Caco-2 (cell line): Measurements from ENCODE around the gene RPGRIP1. TPM values are rescaled to one million over a fixed set of nuclear protein-coding genes. Genes with fewer than 3 reads are reported as not detected.

Source experiments
- BruUV-seq: library from RNA; stranded (reverse); fragments of 400-500 nt; replicated peaks from 2 replicates; lab custom pipeline; 2021; lab: Mats Ljungman, UMichigan
- CTCF ChIA-PET: fragments of 300-600 bp; sonication (Branson Sonifier 250); formaldehyde crosslinking; loops from one replicate; lab custom pipeline; 2022; ENCODE audit warnings: antibody characterized with exemption; lab: Charles Lee
- POLR2A ChIA-PET: fragments of 300-600 bp; sonication (Branson Sonifier 250); formaldehyde crosslinking; loops from one replicate; lab custom pipeline; 2022; ENCODE audit warnings: antibody characterized with exemption; lab: Charles Lee
- DNase-seq, 2 experiments: peaks; one replicate each; pipeline versions ENCODE4 v3.0.0 to v3.0.0-alpha.2; 2020 to 2022
- H3K27me3 ChIP-seq: replicated peaks from 2 replicates; pipeline ENCODE4 v1.6.0; 2011; ENCODE audit warnings: low read length; ENCODE audit not compliant: control insufficient read depth, insufficient read depth
- H3K36me3 ChIP-seq: 2 replicates; pipeline ENCODE4 v1.5.1; 2011; ENCODE audit warnings: low read length; ENCODE audit not compliant: control insufficient read depth, insufficient read depth
- H3K4me1 ChIP-seq: fragments of 250-450 bp; sonication (Bioruptor Pico); 2 replicates; pipeline ENCODE4 v1.5.1; 2020; ENCODE audit warnings: mild to moderate bottlenecking
- H3K4me3 ChIP-seq: 2 replicates; pipeline ENCODE4 v1.5.1; 2011; ENCODE audit warnings: low read depth, mild to moderate bottlenecking, control low read depth, low read length
- H3K9me3 ChIP-seq: fragments of 250-450 bp; sonication (Bioruptor Pico); 2 replicates; pipeline ENCODE4 v1.5.1; 2020; ENCODE audit warnings: mild to moderate bottlenecking, moderate library complexity
- H3K27ac Mint-ChIP-seq: one replicate; pipeline ENCODE4 v1.8.0; 2022; ENCODE audit warnings: mixed read lengths; ENCODE audit not compliant: unreplicated experiment
- H3K27me3 Mint-ChIP-seq: one replicate; pipeline ENCODE4 v1.8.0; 2022; ENCODE audit warnings: mixed read lengths; ENCODE audit not compliant: insufficient read depth, unreplicated experiment
- H3K36me3 Mint-ChIP-seq: one replicate; pipeline ENCODE4 v1.8.0; 2022; ENCODE audit warnings: mild to moderate bottlenecking, mixed read lengths; ENCODE audit not compliant: insufficient read depth, unreplicated experiment
- H3K4me1 Mint-ChIP-seq: one replicate; pipeline ENCODE4 v1.8.0; 2022; ENCODE audit warnings: low read depth, mixed read lengths; ENCODE audit not compliant: unreplicated experiment
- H3K4me3 Mint-ChIP-seq: one replicate; pipeline ENCODE4 v1.8.0; 2022; ENCODE audit warnings: mild to moderate bottlenecking, moderate library complexity, mixed read lengths; ENCODE audit not compliant: unreplicated experiment
- H3K9me3 Mint-ChIP-seq: one replicate; pipeline ENCODE4 v1.8.0; 2022; ENCODE audit warnings: mixed read lengths; ENCODE audit not compliant: unreplicated experiment
- intact Hi-C: fragments of 100-400 bp; cut with micrococcal nuclease; formaldehyde crosslinking; loops from one replicate; pipeline ENCODE4 v1.10.0; 2022; ENCODE audit not compliant: unreplicated experiment
- total RNA-seq: library from RNA; stranded (reverse); gene quantifications from 2 replicates; pipeline ENCODE4 v1.2.3, GENCODE V29; 2022
- TF ChIP-seq, protein P1 (sequence below), 2 experiments: fragments of 200-600 bp in 1 of 2; IDR thresholded peaks; 1 replicate in 1 of 2; 2 replicates in 1 of 2; pipeline versions ENCODE4 v1.5.1 to v1.8.0; 2011 to 2022; ENCODE audit warnings: antibody characterized with exemption in 1 of 2, control low read depth in 1 of 2, inconsistent platforms in 1 of 2, low read depth in 1 of 2, low read length in 1 of 2, mild to moderate bottlenecking in 1 of 2, moderate library complexity in 1 of 2; ENCODE audit not compliant: insufficient read depth in 1 of 2, severe bottlenecking in 1 of 2, unreplicated experiment in 1 of 2

Gene RPGRIP1
- total RNA-seq, 1 experiment from 2014 or later, result not detected

GRCh38 chr14:21311614-21312013 lies 31.7 kb downstream of the RPGRIP1 start:
- no peaks in the 10 kb centered on the region for H3K27me3 Mint-ChIP-seq
- no peaks in the 10 kb centered on the region for H3K4me1 Mint-ChIP-seq
- no peaks in the 10 kb centered on the region for H3K9me3 ChIP-seq
- H3K9me3 Mint-ChIP-seq, result no peaks in the 10 kb centered on the region
- no peaks in the 10 kb centered on the region for H3K27me3 ChIP-seq
- TF ChIP-seq, protein P1, sequence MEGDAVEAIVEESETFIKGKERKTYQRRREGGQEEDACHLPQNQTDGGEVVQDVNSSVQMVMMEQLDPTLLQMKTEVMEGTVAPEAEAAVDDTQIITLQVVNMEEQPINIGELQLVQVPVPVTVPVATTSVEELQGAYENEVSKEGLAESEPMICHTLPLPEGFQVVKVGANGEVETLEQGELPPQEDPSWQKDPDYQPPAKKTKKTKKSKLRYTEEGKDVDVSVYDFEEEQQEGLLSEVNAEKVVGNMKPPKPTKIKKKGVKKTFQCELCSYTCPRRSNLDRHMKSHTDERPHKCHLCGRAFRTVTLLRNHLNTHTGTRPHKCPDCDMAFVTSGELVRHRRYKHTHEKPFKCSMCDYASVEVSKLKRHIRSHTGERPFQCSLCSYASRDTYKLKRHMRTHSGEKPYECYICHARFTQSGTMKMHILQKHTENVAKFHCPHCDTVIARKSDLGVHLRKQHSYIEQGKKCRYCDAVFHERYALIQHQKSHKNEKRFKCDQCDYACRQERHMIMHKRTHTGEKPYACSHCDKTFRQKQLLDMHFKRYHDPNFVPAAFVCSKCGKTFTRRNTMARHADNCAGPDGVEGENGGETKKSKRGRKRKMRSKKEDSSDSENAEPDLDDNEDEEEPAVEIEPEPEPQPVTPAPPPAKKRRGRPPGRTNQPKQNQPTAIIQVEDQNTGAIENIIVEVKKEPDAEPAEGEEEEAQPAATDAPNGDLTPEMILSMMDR (IDR thresholded peaks at IDR 0.05; ENCODE audit: insufficient read depth in 1 of 2, low read depth in 1 of 2, low read length in 1 of 2, severe bottlenecking in 1 of 2, unreplicated experiment in 1 of 2), result no peak
- ChIA-PET CTCF (interaction anchor here (0.6 kb wide), 1 partner anchor 145 kb away, joined by 3 read pairs; no protein-coding TSS in a partner anchor), POLR2A (no interaction called here)
- intact Hi-C loops, result no loop called here
- peaks cover 21% of the 10 kb centered on the region for H3K4me1 ChIP-seq
- no peaks in the 10 kb centered on the region for H3K36me3 ChIP-seq
- no peak overlapping the region for H3K4me3 ChIP-seq
- no TSS peak for BruUV-seq
- DNase-seq, result no peak
- H3K4me3 Mint-ChIP-seq, result no peak overlapping the region
- no peak overlapping the region for H3K27ac Mint-ChIP-seq
- H3K36me3 Mint-ChIP-seq, result no peaks in the 10 kb centered on the region

DNA sequence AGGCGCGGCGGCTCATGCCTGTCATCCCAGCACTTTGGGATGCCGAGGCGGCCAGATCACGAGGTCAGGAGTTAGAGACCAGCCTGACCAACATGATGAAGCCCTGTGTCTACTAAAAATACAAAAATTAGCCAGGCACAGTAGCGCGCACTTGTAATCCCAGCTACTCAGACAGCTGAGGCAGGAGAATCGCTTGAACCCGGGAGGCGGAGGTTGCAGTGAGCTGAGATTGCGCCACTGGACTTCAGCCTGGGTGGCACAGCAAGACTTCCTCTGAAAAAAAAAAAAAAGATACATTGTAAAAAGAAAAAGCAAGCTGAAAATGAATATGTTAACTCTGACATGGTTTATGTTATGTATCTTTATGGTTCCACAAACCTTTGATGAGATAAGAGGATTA lies 33.6 kb downstream of the RPGRIP1 start:
- H3K4me1 ChIP-seq, result peaks cover 5% of the 10 kb centered on the region
- no peaks in the 10 kb centered on the region for H3K36me3 Mint-ChIP-seq
- POLR2A ChIA-PET, result interaction anchor here (0.5 to 0.6 kb wide), 2 partner anchors 64 to 72 kb away, joined by 3 read pairs; no protein-coding TSS in a partner anchor
- BruUV-seq, result no TSS peak
- no peaks in the 10 kb centered on the region for H3K9me3 Mint-ChIP-seq
- H3K4me3 ChIP-seq, result no peak overlapping the region
- H3K27ac Mint-ChIP-seq, result no peak overlapping the region
- H3K9me3 ChIP-seq, result no peaks in the 10 kb centered on the region
- no peaks in the 10 kb centered on the region for H3K27me3 ChIP-seq
- H3K4me1 Mint-ChIP-seq, result no peaks in the 10 kb centered on the region
- no peaks in the 10 kb centered on the region for H3K27me3 Mint-ChIP-seq
- DNase-seq, result no peak
- no peaks in the 10 kb centered on the region for H3K36me3 ChIP-seq
- TF ChIP-seq, protein P1 (IDR thresholded peaks at IDR 0.05; ENCODE audit: insufficient read depth in 1 of 2, low read depth in 1 of 2, low read length in 1 of 2, severe bottlenecking in 1 of 2, unreplicated experiment in 1 of 2), result no peak
- intact Hi-C loops, result no loop called here
- CTCF ChIA-PET, result no interaction called here
- no peak overlapping the region for H3K4me3 Mint-ChIP-seq

DNA sequence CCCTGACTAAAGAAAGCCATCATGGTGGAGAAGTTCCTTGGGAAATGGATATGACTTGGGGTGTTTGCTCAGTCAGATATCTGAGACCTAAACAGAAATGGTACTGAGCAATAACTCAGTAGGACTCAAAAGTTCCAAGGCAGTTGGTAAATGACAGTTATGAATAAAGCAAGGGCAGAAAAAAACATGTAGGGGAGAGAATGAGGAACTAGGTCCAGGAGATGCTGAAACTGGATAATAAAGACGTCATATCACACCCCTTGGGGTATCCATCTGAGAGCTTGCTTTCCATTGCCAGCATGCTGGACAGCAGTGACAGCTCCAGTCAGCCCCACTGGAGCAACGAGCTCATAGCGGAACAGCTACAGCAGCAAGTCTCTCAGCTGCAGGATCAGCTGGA lies 37.5 kb downstream of the RPGRIP1 start:
- H3K36me3 ChIP-seq, result no peaks in the 10 kb centered on the region
- no peaks in the 10 kb centered on the region for H3K27me3 ChIP-seq
- Mint-ChIP-seq H3K27me3 (peaks cover under 1% of the 10 kb centered on the region), H3K27ac (no peak overlapping the region), H3K36me3 (no peaks in the 10 kb centered on the region), H3K9me3 (no peaks in the 10 kb centered on the region), H3K4me1 (no peaks in the 10 kb centered on the region), H3K4me3 (no peak overlapping the region)
- H3K4me3 ChIP-seq, result no peak overlapping the region
- no peaks in the 10 kb centered on the region for H3K4me1 ChIP-seq
- ChIA-PET POLR2A (no interaction called here), CTCF (no interaction called here)
- H3K9me3 ChIP-seq, result no peaks in the 10 kb centered on the region
- TF ChIP-seq, protein P1 (IDR thresholded peaks at IDR 0.05; ENCODE audit: insufficient read depth in 1 of 2, low read depth in 1 of 2, low read length in 1 of 2, severe bottlenecking in 1 of 2, unreplicated experiment in 1 of 2), result no peak
- no TSS peak for BruUV-seq
- intact Hi-C loops, result no loop called here
- DNase-seq, result no peak
